Heart left ventricle (tissue), 13 donors: ENCODE results near the gene DUOXA1.

Experiments
- POLR2A ChIP-seq, 2 donors: fragments of 450-650 bp; IDR thresholded peaks; one replicate each; pipeline ENCODE4 v1.6.1; 2017; ENCODE audit warnings: antibody characterized with exemption in 2 of 2, mild to moderate bottlenecking in 2 of 2, moderate library complexity in 2 of 2
- TF ChIP-seq, protein P1 (sequence below), 12 donors: fragments of 200-600 bp; sonication (generic) in 4 of 12; IDR thresholded peaks; one replicate each; pipeline versions ENCODE4 v1.5.0 to v1.8.0; 2018 to 2022; ENCODE audit warnings: antibody characterized with exemption in 12 of 12, mild to moderate bottlenecking in 5 of 12
- donor health status: ischemic (EF 13 %, LVEDD 7.1; RV severe dilation, severe dysfunction).
- donor health status: DM: no; HTN: yes; CAD: no.
- donor health status: DM: no; HTN: no; CAD: no.
- donor health status: ischemic (EF 25% LVEDD 6.9; RV normal size, moderate dysfunction).
- donor health status: ischemic (EF 25% LVEDD 5.7; RV mildly dilated, moderate dysfunction).
- donor health status: ischemic (EF 35%, LVEDD 5.7; RV mildly dilated, moderate dysfunction).
- donor health status: nonischemic (EF 11% LVEDD 7.7; RV severe dilation, severe dysfunction).
- donor health status: DM: yes; HTN: yes; CAD: no.
- donor health status: PGD.
- donor health status: ischemic (EF 29% LVEDD 5.4; RV normal size, mild dysfunction).
- donor health status: nonischemic (EF 23%, LVEDD 6.1; RV moderate dilation, normal function).

GRCh38 chr15:45151998-45152828 lies 22.5 kb upstream of the DUOXA1 start:
- TF ChIP-seq, protein P1, sequence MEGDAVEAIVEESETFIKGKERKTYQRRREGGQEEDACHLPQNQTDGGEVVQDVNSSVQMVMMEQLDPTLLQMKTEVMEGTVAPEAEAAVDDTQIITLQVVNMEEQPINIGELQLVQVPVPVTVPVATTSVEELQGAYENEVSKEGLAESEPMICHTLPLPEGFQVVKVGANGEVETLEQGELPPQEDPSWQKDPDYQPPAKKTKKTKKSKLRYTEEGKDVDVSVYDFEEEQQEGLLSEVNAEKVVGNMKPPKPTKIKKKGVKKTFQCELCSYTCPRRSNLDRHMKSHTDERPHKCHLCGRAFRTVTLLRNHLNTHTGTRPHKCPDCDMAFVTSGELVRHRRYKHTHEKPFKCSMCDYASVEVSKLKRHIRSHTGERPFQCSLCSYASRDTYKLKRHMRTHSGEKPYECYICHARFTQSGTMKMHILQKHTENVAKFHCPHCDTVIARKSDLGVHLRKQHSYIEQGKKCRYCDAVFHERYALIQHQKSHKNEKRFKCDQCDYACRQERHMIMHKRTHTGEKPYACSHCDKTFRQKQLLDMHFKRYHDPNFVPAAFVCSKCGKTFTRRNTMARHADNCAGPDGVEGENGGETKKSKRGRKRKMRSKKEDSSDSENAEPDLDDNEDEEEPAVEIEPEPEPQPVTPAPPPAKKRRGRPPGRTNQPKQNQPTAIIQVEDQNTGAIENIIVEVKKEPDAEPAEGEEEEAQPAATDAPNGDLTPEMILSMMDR (IDR thresholded peaks at IDR 0.05): no peak
- no peak for TF ChIP-seq POLR2A (IDR thresholded peaks at IDR 0.05)
